Measurements from ENCODE around the gene WDR41.
"Not testable (repeated sequence)": the region's sequence is repeated elsewhere in the genome, so short reads cannot be mapped to it uniquely, and the experiment has no call there.

Gene WDR41, protein sequence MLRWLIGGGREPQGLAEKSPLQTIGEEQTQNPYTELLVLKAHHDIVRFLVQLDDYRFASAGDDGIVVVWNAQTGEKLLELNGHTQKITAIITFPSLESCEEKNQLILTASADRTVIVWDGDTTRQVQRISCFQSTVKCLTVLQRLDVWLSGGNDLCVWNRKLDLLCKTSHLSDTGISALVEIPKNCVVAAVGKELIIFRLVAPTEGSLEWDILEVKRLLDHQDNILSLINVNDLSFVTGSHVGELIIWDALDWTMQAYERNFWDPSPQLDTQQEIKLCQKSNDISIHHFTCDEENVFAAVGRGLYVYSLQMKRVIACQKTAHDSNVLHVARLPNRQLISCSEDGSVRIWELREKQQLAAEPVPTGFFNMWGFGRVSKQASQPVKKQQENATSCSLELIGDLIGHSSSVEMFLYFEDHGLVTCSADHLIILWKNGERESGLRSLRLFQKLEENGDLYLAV

DNA sequence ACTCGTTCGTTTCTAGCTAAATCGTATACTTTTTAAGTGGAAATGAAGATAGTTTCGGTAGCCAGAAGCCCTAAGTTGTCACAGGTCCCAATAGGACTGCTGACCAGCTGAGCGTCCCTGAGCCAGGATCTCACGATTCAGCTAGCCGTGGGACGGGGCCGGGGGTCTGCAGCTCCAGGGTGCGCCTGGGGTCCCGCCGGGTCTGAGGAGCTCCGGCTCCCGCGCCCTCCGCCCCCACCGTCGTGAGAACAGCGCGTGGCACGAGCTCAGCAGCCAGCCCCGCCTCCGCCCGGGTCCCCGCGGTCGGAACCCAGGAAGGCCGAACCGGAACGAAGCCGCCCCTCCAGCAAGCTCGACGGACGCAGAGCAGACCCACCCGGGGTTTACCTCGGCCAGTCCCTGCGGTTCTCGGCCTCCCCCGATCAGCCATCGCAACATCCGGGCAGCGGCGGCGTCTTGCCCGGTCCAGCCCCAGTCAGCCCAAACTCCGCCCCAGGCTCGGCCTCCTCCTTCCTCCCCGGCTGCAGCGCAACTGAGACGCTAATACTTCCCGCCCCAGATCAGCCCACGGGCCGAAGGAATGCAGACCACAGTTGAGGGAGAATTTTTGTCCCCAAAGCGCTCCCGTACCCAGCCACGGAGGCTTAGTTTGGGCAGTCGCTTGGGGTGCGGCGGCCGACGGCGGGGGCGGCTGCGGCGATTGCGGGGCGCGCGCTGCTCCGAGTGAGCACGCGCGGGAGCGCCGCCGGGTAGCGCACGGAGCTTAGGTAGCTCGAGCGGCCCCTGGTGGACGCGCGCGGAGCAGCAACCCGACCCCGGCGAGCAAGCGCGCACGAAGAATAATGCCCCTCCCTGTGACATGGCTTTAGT lies at the start of gene WDR41:
Gene WDR41 (minus strand): TSS at position 534 of the 870 bp plus-strand sequence. CDS start 96 bp downstream, at position 438.
- TF ChIP-seq CTCF (IDR thresholded peaks at IDR 0.05; ENCODE audit: low read depth, low read length) (peak; percentile 66), MYC (IDR thresholded peaks at IDR 0.05; ENCODE audit: low read depth, low read length) (peak; percentile 37; the same call in 1 of the 2 replicates), POLR2A (IDR thresholded peaks at IDR 0.05; ENCODE audit: extremely low read depth, insufficient read length) (peak; percentile 55)
- TF ChIP-seq, protein P1, sequence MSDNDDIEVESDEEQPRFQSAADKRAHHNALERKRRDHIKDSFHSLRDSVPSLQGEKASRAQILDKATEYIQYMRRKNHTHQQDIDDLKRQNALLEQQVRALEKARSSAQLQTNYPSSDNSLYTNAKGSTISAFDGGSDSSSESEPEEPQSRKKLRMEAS (IDR thresholded peaks at IDR 0.05; ENCODE audit: low read depth, low read length) = no peak; the same call in 1 of the 2 replicates
- H3K4me3 ChIP-seq (ENCODE audit: low read depth, low read length) = peak within 1 kb of the TSS; percentile 80
- peak; percentile 97 for DNase-seq (ENCODE audit: low read depth)

DNA sequence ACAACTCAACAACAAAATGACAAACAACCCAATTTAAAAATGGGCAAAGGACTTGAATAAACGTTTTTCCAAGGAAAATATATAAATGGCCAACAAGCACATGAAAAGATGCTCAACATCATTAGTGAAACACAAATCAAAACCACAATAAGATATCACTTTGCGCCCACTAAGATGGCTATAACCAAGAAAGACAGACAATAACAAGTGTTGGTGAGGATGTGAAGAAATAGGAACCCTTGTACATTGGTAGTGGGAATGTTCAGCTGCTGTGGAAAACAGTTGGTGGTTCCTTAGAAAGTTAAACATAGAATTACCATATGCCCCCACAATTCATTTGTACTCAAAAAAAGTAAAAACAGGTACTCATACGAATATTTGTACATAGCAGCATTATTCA lies 39.2 kb upstream of the WDR41 start:
- H3K4me3 ChIP-seq (ENCODE audit: low read depth, low read length) = no peak overlapping the region
- DNase-seq (ENCODE audit: low read depth) = no peak
- no peak for TF ChIP-seq CTCF (IDR thresholded peaks at IDR 0.05; ENCODE audit: low read depth, low read length)

DNA sequence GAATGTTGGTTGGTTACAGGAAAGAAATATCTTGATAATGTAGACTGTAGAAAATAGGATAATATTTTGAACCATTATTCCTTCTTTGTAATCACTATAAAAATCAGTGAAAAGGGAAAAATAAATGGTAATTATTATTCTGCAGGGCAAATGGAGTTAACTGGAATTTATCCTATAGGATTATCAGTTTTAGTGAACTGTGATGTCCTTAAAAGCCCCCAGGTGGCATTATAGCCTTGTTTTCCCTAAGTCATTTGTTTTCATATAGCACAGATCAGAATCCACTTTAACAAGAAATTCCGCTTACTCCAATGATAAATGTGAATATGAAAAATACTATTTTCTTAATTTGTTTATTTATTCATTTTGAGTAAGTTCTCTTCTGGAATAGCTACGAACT lies 26.2 kb upstream of the WDR41 start:
- peak; percentile 12 for TF ChIP-seq CTCF (IDR thresholded peaks at IDR 0.05; ENCODE audit: low read depth, low read length)
- no peak for TF ChIP-seq MYC (IDR thresholded peaks at IDR 0.05; ENCODE audit: low read depth, low read length)
- TF ChIP-seq, protein P1 (IDR thresholded peaks at IDR 0.05; ENCODE audit: low read depth, low read length) = no peak
- TF ChIP-seq POLR2A (IDR thresholded peaks at IDR 0.05; ENCODE audit: extremely low read depth, insufficient read length) = no peak
- peak; percentile 47 for DNase-seq (ENCODE audit: low read depth)
- H3K4me3 ChIP-seq (ENCODE audit: low read depth, low read length) = no peak overlapping the region

DNA sequence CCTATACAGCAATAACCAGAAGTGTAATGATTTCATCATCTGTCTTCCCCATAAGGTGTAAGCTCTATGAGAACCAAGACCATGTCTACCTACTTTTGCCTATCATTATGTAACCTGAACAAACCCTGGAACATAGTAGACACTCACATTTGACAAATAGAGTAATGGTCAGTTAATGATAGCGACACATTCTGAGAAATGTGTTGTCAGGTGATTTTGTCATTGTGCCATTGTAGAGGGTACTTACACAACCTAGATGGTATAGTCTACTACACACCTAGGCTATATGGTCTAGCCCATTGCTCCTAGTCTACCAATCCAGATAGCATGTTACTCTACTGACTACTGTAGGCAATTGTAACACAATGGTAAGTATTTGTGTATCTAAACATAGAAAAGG lies 22.3 kb upstream of the WDR41 start:
- no peak overlapping the region for H3K4me3 ChIP-seq (ENCODE audit: low read depth, low read length)
- no peak for DNase-seq (ENCODE audit: low read depth)
- TF ChIP-seq MYC (IDR thresholded peaks at IDR 0.05; ENCODE audit: low read depth, low read length) (no peak), CTCF (IDR thresholded peaks at IDR 0.05; ENCODE audit: low read depth, low read length) (no peak), POLR2A (IDR thresholded peaks at IDR 0.05; ENCODE audit: extremely low read depth, insufficient read length) (no peak)
- TF ChIP-seq, protein P1 (IDR thresholded peaks at IDR 0.05; ENCODE audit: low read depth, low read length) = no peak

DNA sequence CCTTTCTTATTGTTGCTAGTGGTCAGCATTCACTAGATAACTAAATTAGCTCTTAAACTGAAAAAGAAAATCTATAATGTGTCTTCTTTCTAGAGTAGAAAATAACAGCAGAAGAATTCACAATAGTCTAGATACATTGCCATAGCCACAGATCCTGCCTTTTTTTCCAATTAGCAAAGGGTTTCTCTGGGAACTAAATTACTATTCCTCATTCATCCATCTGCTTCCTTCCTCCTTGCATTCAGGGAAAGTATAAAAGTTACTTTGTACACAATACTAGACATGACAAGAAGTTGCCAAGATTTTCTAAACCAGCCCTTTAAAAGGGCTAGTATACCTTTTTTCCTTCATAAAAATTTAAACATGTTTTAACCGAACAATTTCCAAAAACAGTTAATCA lies 21.2 kb upstream of the WDR41 start:
- no peak overlapping the region for H3K4me3 ChIP-seq (ENCODE audit: low read depth, low read length)
- DNase-seq (ENCODE audit: low read depth) = no peak
- TF ChIP-seq MYC (IDR thresholded peaks at IDR 0.05; ENCODE audit: low read depth, low read length) = no peak
- TF ChIP-seq, protein P1 (IDR thresholded peaks at IDR 0.05; ENCODE audit: low read depth, low read length) = no peak
- no peak for TF ChIP-seq CTCF (IDR thresholded peaks at IDR 0.05; ENCODE audit: low read depth, low read length)
- no peak for TF ChIP-seq POLR2A (IDR thresholded peaks at IDR 0.05; ENCODE audit: extremely low read depth, insufficient read length)

GRCh38 chr5:77501132-77501531 lies 9.0 kb upstream of the WDR41 start:
- DNase-seq (ENCODE audit: low read depth); H3K4me3 ChIP-seq (ENCODE audit: low read depth, low read length): not testable (repeated sequence)
